CD4-positive, CD25-positive, alpha-beta regulatory T cell (primary cell): ENCODE data around the gene FAM89A. TPM values are rescaled to one million over a fixed set of nuclear protein-coding genes. Genes with fewer than 3 reads are reported as not detected.
"Not testable (repeated sequence)": the region's sequence is repeated elsewhere in the genome, so short reads cannot be mapped to it uniquely, and the experiment has no call there.

ENCODE experiments used
- ATAC-seq, 2 donors: fragments of 150-1000 bp; cut with Tn5 transposase; one replicate each; pipeline ENCODE4 v1.10.0; 2021; ENCODE audit warnings: low read depth in 2 of 2, moderate number of reproducible peaks in 2 of 2, moderate library complexity in 1 of 2
- DNase-seq, 3 donors: peaks; one replicate each; pipeline versions ENCODE4 v3.0.0 to v3.0.0-alpha.2; 2012 to 2022; ENCODE audit warnings: mixed read lengths in 1 of 3
- H3K27ac ChIP-seq: one replicate; pipeline ENCODE4 v1.7.0; 2013; ENCODE audit warnings: mild to moderate bottlenecking, low read length; ENCODE audit not compliant: insufficient read depth, poor library complexity, severe bottlenecking
- H3K27me3 ChIP-seq: one replicate; pipeline ENCODE4 v1.7.0; 2013; ENCODE audit warnings: low read length; ENCODE audit not compliant: control insufficient read depth, insufficient read depth
- H3K36me3 ChIP-seq: one replicate; pipeline ENCODE4 v1.7.0; 2013; ENCODE audit warnings: mild to moderate bottlenecking, low read length, moderate library complexity; ENCODE audit not compliant: control insufficient read depth, insufficient read depth
- H3K4me1 ChIP-seq: 2 replicates; pipeline ENCODE4 v1.7.0; 2013; ENCODE audit warnings: mild to moderate bottlenecking, low read length; ENCODE audit not compliant: insufficient read depth, control insufficient read depth, poor library complexity, severe bottlenecking
- H3K4me3 ChIP-seq: one replicate; pipeline ENCODE4 v1.7.0; 2013; ENCODE audit warnings: low read depth, mild to moderate bottlenecking, low read length, moderate library complexity
- H3K9me3 ChIP-seq, 2 experiments: 1 replicate in 1 of 2; 2 replicates in 1 of 2; pipeline ENCODE4 v1.7.0; 2013; ENCODE audit warnings: low read length in 2 of 2, mild to moderate bottlenecking in 1 of 2, moderate library complexity in 1 of 2; ENCODE audit not compliant: control insufficient read depth in 2 of 2
- H3K27ac Mint-ChIP-seq, 3 donors: one replicate each; pipeline ENCODE4 v1.8.0; 2020 to 2022; ENCODE audit warnings: mild to moderate bottlenecking in 3 of 3, mixed read lengths in 3 of 3, moderate library complexity in 2 of 3
- H3K27me3 Mint-ChIP-seq: one replicate; pipeline ENCODE4 v1.8.0; 2022; ENCODE audit warnings: mild to moderate bottlenecking, mixed read lengths
- H3K36me3 Mint-ChIP-seq: one replicate; pipeline ENCODE4 v1.8.0; 2020; ENCODE audit warnings: mixed read lengths
- H3K4me1 Mint-ChIP-seq, 4 donors: one replicate each; pipeline ENCODE4 v1.8.0; 2020 to 2022; ENCODE audit warnings: mixed read lengths in 4 of 4, mild to moderate bottlenecking in 1 of 4
- H3K4me3 Mint-ChIP-seq, 4 donors: one replicate each; pipeline ENCODE4 v1.8.0; 2020 to 2022; ENCODE audit warnings: mild to moderate bottlenecking in 4 of 4, mixed read lengths in 4 of 4, moderate library complexity in 3 of 4
- H3K9me3 Mint-ChIP-seq, 7 donors: one replicate each; pipeline ENCODE4 v1.8.0; 2020 to 2022; ENCODE audit warnings: mixed read lengths in 7 of 7, mild to moderate bottlenecking in 3 of 7, moderate library complexity in 2 of 7
- polyA plus RNA-seq, 4 donors: library from polyadenylated mRNA; unstranded; fragments of 300-500 nt; fragmentation: Illumina TruSeq; gene quantifications; one replicate each; pipeline ENCODE4 v1.2.3, GENCODE V29; 2021
- total RNA-seq: library from RNA; stranded (reverse); gene quantifications from one replicate; pipeline ENCODE4 v1.2.3, GENCODE V29; 2022

FAM89A gene
- total and polyA plus RNA-seq, 5 donors from 2014 or later: 1.1 to 7.9 (median 5.1) TPM

DNA sequence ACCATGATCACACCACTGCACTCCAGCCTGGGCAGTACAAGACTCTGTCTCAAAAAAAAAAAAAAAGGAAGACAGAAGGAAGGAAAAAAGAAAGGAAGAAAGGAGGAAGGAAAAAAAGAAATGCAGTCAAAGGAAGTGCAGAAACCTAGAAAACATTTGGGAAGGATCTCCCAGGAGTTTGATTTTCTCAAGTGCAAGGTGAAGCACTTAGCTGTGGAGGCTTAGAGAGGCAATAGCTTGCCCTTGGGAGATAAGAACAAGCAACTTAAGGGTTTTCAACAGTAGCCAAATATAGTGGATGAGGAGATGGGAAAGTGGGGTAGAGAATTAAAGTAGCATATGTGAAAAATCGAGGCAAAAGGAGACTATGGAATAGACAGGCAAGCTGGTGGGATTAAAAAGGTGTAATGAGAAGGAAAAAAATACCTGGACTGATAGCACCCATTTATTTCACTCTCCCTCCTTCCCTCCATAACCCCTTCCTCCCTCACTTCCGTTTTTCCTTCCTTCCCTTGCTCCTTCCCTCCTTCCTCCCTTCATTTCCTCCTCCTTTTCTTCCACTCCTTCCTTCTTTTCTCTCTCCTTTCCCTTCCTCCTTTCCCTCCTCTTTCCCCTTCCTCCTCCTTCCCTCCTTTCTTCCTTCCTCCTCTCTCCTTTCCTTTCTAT lies 6.8 kb upstream of the FAM89A start:
- H3K36me3 Mint-ChIP-seq: no peaks in the 10 kb centered on the region
- peaks cover 45% of the 10 kb centered on the region for H3K27me3 Mint-ChIP-seq
- peak overlapping the region in 1 of 4 donors; percentile 26 for H3K4me3 Mint-ChIP-seq

DNA sequence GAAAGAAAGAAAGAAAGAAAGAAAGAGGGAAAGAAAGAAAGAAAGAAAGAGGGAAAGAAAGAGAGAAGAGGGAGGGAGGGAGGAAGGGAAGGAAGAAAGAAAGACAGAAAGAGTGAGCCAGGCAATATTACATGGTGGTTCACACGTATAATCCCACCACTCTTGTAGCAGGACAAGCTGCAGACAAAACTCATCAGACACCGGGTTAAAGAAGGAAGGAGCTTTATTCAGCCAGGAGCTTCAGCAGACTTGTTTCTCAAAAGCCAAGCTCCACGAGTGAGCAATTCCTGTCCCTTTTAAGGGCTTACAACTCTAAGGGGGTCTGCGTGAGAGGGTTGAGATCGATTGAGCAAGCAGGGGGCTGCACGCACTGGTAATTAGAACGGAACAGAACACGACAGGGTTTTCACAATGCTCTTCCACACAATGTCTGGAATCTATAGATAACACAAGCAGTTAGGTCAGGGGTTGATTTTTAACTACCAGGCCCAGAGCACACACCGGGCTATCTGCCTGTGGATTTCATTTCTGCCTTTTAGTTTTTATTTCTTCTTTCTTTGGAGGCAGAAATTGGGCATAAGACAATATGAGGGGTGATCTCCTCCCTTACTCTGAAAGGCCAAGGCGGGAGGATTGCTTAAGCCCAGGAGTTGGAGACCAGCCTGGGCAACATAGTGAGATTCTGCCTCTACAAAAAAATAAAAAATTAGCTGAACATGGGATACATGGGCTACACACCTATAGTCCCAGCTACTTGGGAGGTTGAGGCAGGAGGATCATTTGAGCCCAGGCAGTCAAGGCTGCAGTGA lies 6.1 kb upstream of the FAM89A start:
- H3K27me3 Mint-ChIP-seq: peaks cover 53% of the 10 kb centered on the region
- not testable (repeated sequence) for H3K4me1 ChIP-seq, H3K4me3 ChIP-seq, H3K9me3 Mint-ChIP-seq, H3K27ac Mint-ChIP-seq, DNase-seq, H3K36me3 Mint-ChIP-seq, H3K36me3 ChIP-seq, H3K27ac ChIP-seq, ATAC-seq, H3K27me3 ChIP-seq
- H3K4me1 Mint-ChIP-seq: peaks cover 3 to 12% (median 8%) of the 10 kb centered on the region in 4 donors
- peaks cover 0 to 11% of the 10 kb centered on the region in 2 experiments for H3K9me3 ChIP-seq
- peak overlapping the region in 1 of 4 donors; percentile 26 for H3K4me3 Mint-ChIP-seq

More for the DNA sequence above, 6.8 kb upstream of the FAM89A start:
- Histone ChIP-seq H3K4me3 (no peak overlapping the region), H3K9me3 (peaks cover 0 to 11% of the 10 kb centered on the region in 2 experiments), H3K27ac (no peak overlapping the region), H3K36me3 (no peaks in the 10 kb centered on the region), H3K27me3 (no peaks in the 10 kb centered on the region), H3K4me1 (no peaks in the 10 kb centered on the region)
- DNase-seq (no peak), ATAC-seq (no peak)
- no peak overlapping the region for H3K27ac Mint-ChIP-seq
- peaks cover 0 to 8% (median 0%) of the 10 kb centered on the region in 7 donors for H3K9me3 Mint-ChIP-seq
- H3K4me1 Mint-ChIP-seq: peaks cover 0 to 6% (median 3%) of the 10 kb centered on the region in 4 donors

DNA sequence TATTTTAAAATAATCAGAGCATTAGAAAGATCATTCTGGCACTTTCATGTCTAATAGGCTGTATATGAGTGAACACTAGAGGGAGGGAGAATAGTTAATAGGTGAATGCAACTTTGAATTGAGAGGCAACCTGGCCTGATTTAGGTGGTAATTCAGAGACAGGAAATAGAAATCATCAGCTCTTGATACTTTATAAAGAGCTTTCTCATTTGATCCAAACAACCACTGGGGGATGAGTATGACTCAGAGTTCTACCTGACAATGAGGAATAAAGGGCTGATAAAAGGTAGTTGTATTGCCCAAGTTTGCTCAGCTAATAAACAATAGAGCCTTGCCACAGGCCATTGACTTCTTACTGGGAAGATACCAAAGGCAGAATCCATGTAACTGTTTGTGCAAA lies 5.2 kb upstream of the FAM89A start:
- Histone ChIP-seq H3K4me3 (no peak overlapping the region), H3K36me3 (no peaks in the 10 kb centered on the region), H3K27me3 (no peaks in the 10 kb centered on the region), H3K27ac (no peak overlapping the region), H3K9me3 (peaks cover 0 to 11% of the 10 kb centered on the region in 2 experiments), H3K4me1 (peaks cover 8% of the 10 kb centered on the region)
- Mint-ChIP-seq H3K36me3 (no peaks in the 10 kb centered on the region), H3K4me1 (peaks cover 3 to 13% (median 9%) of the 10 kb centered on the region in 4 donors), H3K27ac (peak overlapping the region in 1 of 3 donors; percentile 34), H3K9me3 (peaks cover 0 to 8% (median 0%) of the 10 kb centered on the region in 7 donors), H3K4me3 (peak overlapping the region in 1 of 4 donors; percentile 47), H3K27me3 (peaks cover 54% of the 10 kb centered on the region)
- ATAC-seq: peak; percentile 55 to 65
- DNase-seq: peak in 1 of 3 donors; percentile 29

GRCh38 chr1:231044588-231044987 lies 4.5 kb upstream of the FAM89A start:
- H3K4me1 ChIP-seq: peaks cover 9% of the 10 kb centered on the region
- Mint-ChIP-seq H3K4me3 (no peak overlapping the region), H3K9me3 (peaks cover 0 to 8% (median 0%) of the 10 kb centered on the region in 7 donors), H3K27me3 (peaks cover 54% of the 10 kb centered on the region), H3K27ac (no peak overlapping the region), H3K36me3 (no peaks in the 10 kb centered on the region), H3K4me1 (peaks cover 3 to 13% (median 9%) of the 10 kb centered on the region in 4 donors)
- no peaks in the 10 kb centered on the region for H3K36me3 ChIP-seq
- H3K9me3 ChIP-seq: peaks cover 0 to 11% of the 10 kb centered on the region in 2 experiments
- H3K4me3 ChIP-seq: no peak overlapping the region
- DNase-seq (no peak), ATAC-seq (no peak)
- no peak overlapping the region for H3K27ac ChIP-seq
- H3K27me3 ChIP-seq: no peaks in the 10 kb centered on the region

- Histone ChIP-seq H3K27me3 (peaks cover 6% of the 10 kb centered on the region), H3K4me1 (peaks cover 19% of the 10 kb centered on the region), H3K36me3 (no peaks in the 10 kb centered on the region), H3K4me3 (no peak overlapping the region), H3K27ac (no peak overlapping the region), H3K9me3 (peaks cover 0 to 11% of the 10 kb centered on the region in 2 experiments)
- H3K27ac Mint-ChIP-seq: peak overlapping the region; percentile 6 to 72 (median 62)
- no peaks in the 10 kb centered on the region for H3K36me3 Mint-ChIP-seq
- H3K9me3 Mint-ChIP-seq: peaks cover 0 to 8% (median 0%) of the 10 kb centered on the region in 7 donors
- H3K27me3 Mint-ChIP-seq: peaks cover 55% of the 10 kb centered on the region
- DNase-seq (no peak), ATAC-seq (no peak)
- H3K4me3 Mint-ChIP-seq: peak overlapping the region; percentile 76 to 90 (median 78)
- H3K4me1 Mint-ChIP-seq: peaks cover 14 to 31% (median 22%) of the 10 kb centered on the region in 4 donors
Measured at GRCh38 chr1:231041719-231042261, 1.7 kb upstream of the FAM89A start.

- H3K4me3 ChIP-seq: no peak overlapping the region
- Mint-ChIP-seq H3K36me3 (no peaks in the 10 kb centered on the region), H3K27ac (peak overlapping the region; percentile 6 to 72 (median 62)), H3K4me1 (peaks cover 16 to 38% (median 25%) of the 10 kb centered on the region in 4 donors), H3K9me3 (peaks cover 0 to 8% (median 0%) of the 10 kb centered on the region in 7 donors), H3K27me3 (peaks cover 48% of the 10 kb centered on the region), H3K4me3 (peak overlapping the region; percentile 76 to 90 (median 84))
- ATAC-seq (no peak), DNase-seq (no peak)
- peaks cover 0 to 11% of the 10 kb centered on the region in 2 experiments for H3K9me3 ChIP-seq
- peaks cover 21% of the 10 kb centered on the region for H3K4me1 ChIP-seq
- peaks cover 9% of the 10 kb centered on the region for H3K27me3 ChIP-seq
- H3K36me3 ChIP-seq: no peaks in the 10 kb centered on the region
- H3K27ac ChIP-seq: peak overlapping the region; percentile 45
Measured at GRCh38 chr1:231040800-231041718, 1.0 kb upstream of the FAM89A start.
